ENCODE results near the gene HNF1A. TPM values are rescaled to one million over a fixed set of nuclear protein-coding genes. Genes with fewer than 3 reads are reported as not detected.

HNF1A gene
- total RNA-seq, 1 donor from 2014 or later: not detected

GRCh38 chr12:120932956-120933526, 45.3 kb upstream of the HNF1A start:
- no peaks in the 10 kb centered on the region for H3K36me3 Mint-ChIP-seq (ENCODE audit: unreplicated experiment)
- DNase-seq (ENCODE audit: extremely low spot score, unreplicated experiment): no peak

GRCh38 chr12:120933786-120934185, 44.6 kb upstream of the HNF1A start:
- no peak overlapping the region for H3K27ac Mint-ChIP-seq (ENCODE audit: unreplicated experiment)
- no peak for TF ChIP-seq CTCF (IDR thresholded peaks at IDR 0.05)
- no peaks in the 10 kb centered on the region for H3K4me1 Mint-ChIP-seq (ENCODE audit: unreplicated experiment)
- H3K9me3 Mint-ChIP-seq (ENCODE audit: unreplicated experiment): no peaks in the 10 kb centered on the region
- DNase-seq (ENCODE audit: extremely low spot score, unreplicated experiment): no peak
- no peaks in the 10 kb centered on the region for H3K36me3 Mint-ChIP-seq (ENCODE audit: unreplicated experiment)
- H3K27me3 Mint-ChIP-seq (ENCODE audit: unreplicated experiment): peaks cover 25% of the 10 kb centered on the region
- H3K4me3 Mint-ChIP-seq (ENCODE audit: unreplicated experiment): no peak overlapping the region

More at GRCh38 chr12:120932956-120933526, 45.3 kb upstream of the HNF1A start:
- TF ChIP-seq CTCF (IDR thresholded peaks at IDR 0.05): no peak
- Mint-ChIP-seq H3K4me3 (ENCODE audit: unreplicated experiment) (no peak overlapping the region), H3K4me1 (ENCODE audit: unreplicated experiment) (no peaks in the 10 kb centered on the region), H3K27ac (ENCODE audit: unreplicated experiment) (no peak overlapping the region), H3K27me3 (ENCODE audit: unreplicated experiment) (peaks cover 25% of the 10 kb centered on the region), H3K9me3 (ENCODE audit: unreplicated experiment) (no peaks in the 10 kb centered on the region)

GRCh38 chr12:120936197-120936596, 42.1 kb upstream of the HNF1A start:
- H3K4me3 Mint-ChIP-seq (ENCODE audit: unreplicated experiment): no peak overlapping the region
- TF ChIP-seq CTCF (IDR thresholded peaks at IDR 0.05): no peak
- no peak for DNase-seq (ENCODE audit: extremely low spot score, unreplicated experiment)
- no peaks in the 10 kb centered on the region for H3K9me3 Mint-ChIP-seq (ENCODE audit: unreplicated experiment)
- no peaks in the 10 kb centered on the region for H3K36me3 Mint-ChIP-seq (ENCODE audit: unreplicated experiment)
- no peaks in the 10 kb centered on the region for H3K4me1 Mint-ChIP-seq (ENCODE audit: unreplicated experiment)
- H3K27ac Mint-ChIP-seq (ENCODE audit: unreplicated experiment): no peak overlapping the region
- H3K27me3 Mint-ChIP-seq (ENCODE audit: unreplicated experiment): peaks cover 29% of the 10 kb centered on the region

GRCh38 chr12:120938496-120938895, 39.8 kb upstream of the HNF1A start:
- Mint-ChIP-seq H3K4me1 (ENCODE audit: unreplicated experiment) (no peaks in the 10 kb centered on the region), H3K9me3 (ENCODE audit: unreplicated experiment) (no peaks in the 10 kb centered on the region), H3K27me3 (ENCODE audit: unreplicated experiment) (peaks cover 31% of the 10 kb centered on the region), H3K27ac (ENCODE audit: unreplicated experiment) (no peak overlapping the region), H3K36me3 (ENCODE audit: unreplicated experiment) (no peaks in the 10 kb centered on the region), H3K4me3 (ENCODE audit: unreplicated experiment) (no peak overlapping the region)
- TF ChIP-seq CTCF (IDR thresholded peaks at IDR 0.05): no peak
- DNase-seq (ENCODE audit: extremely low spot score, unreplicated experiment): no peak

GRCh38 chr12:120939523-120939922, 38.8 kb upstream of the HNF1A start:
- no peak for TF ChIP-seq CTCF (IDR thresholded peaks at IDR 0.05)
- H3K4me3 Mint-ChIP-seq (ENCODE audit: unreplicated experiment): no peak overlapping the region
- H3K27ac Mint-ChIP-seq (ENCODE audit: unreplicated experiment): no peak overlapping the region
- H3K4me1 Mint-ChIP-seq (ENCODE audit: unreplicated experiment): no peaks in the 10 kb centered on the region
- DNase-seq (ENCODE audit: extremely low spot score, unreplicated experiment): no peak
- peaks cover 25% of the 10 kb centered on the region for H3K27me3 Mint-ChIP-seq (ENCODE audit: unreplicated experiment)
- no peaks in the 10 kb centered on the region for H3K36me3 Mint-ChIP-seq (ENCODE audit: unreplicated experiment)
- H3K9me3 Mint-ChIP-seq (ENCODE audit: unreplicated experiment): no peaks in the 10 kb centered on the region

Data from osteocyte (in vitro differentiated cells).